HCT116 (cell line): ENCODE results near the gene WNK1. TPM values are rescaled to one million over a fixed set of nuclear protein-coding genes. Genes with fewer than 3 reads are reported as not detected.

ENCODE experiments used
- ATAC-seq: fragments of 200-7000 bp; cut with Tn5 transposase; 2 replicates; pipeline ENCODE4 v1.9.1; 2020; ENCODE audit warnings: mild to moderate bottlenecking, moderate library complexity
- BruUV-seq: library from RNA; stranded (reverse); fragments of 400-500 nt; replicated peaks from 2 replicates; lab custom pipeline; 2021; lab: Mats Ljungman, UMichigan
- CTCF ChIA-PET: fragments of 300-600 bp; sonication (Branson Sonifier 250); formaldehyde crosslinking; loops from one replicate; lab custom pipeline; 2021; ENCODE audit warnings: antibody characterized with exemption; lab: Charles Lee
- POLR2A ChIA-PET: fragments of 300-600, 350-600 bp; sonication (Branson Sonifier 250); formaldehyde crosslinking; loops from one replicate; lab custom pipeline; 2021; ENCODE audit warnings: antibody characterized with exemption; lab: Charles Lee
- RAD21 ChIA-PET, 2 experiments: fragments of 300-600 bp; sonication (Branson Sonifier 250); formaldehyde crosslinking; loops; one replicate each; lab custom pipeline; 2023; ENCODE audit warnings: low total read pairs in 2 of 2; ENCODE audit not compliant: uncharacterized antibody in 2 of 2, unreplicated experiment in 2 of 2, low non-redundant PET in 1 of 2; lab: Charles Lee
- DNase-seq: peaks from one replicate; pipeline ENCODE4 v3.0.0-alpha.2; 2010; ENCODE audit warnings: low read depth, low spot score
- H2AFZ ChIP-seq: fragments of 200-600 bp; shearing (Covaris generic), sonication (generic); 2 replicates; pipeline ENCODE4 v1.6.1; 2017; ENCODE audit warnings: low read depth, mixed run types, mixed read lengths, antibody characterized with exemption, low read length; ENCODE audit not compliant: poor library complexity, severe bottlenecking
- H3K27ac ChIP-seq: 2 replicates; pipeline ENCODE4 v1.5.1; 2012; ENCODE audit warnings: low read depth, low read length
- H3K27me3 ChIP-seq: fragments of 200-600 bp; sonication (generic); 2 replicates; pipeline ENCODE4 v1.6.1; 2016; ENCODE audit warnings: mixed run types, low read length, mixed read lengths; ENCODE audit not compliant: insufficient read depth
- H3K36me3 ChIP-seq, 2 experiments: fragments of 200-500 bp in 1 of 2; fragments of 200-600 bp in 1 of 2; sonication (Bioruptor generic) in 1 of 2; sonication (generic) in 1 of 2; 2 replicates each; pipeline versions ENCODE4 v1.5.1 to v1.6.1; 2014 to 2016; ENCODE audit warnings: low read length in 2 of 2, inconsistent platforms in 1 of 2, mixed read lengths in 1 of 2, mixed run types in 1 of 2; ENCODE audit not compliant: insufficient read depth in 2 of 2, control insufficient read depth in 1 of 2
- H3K4me1 ChIP-seq, 2 experiments: fragments of 200-600 bp in 1 of 2; sonication (generic) in 1 of 2; 2 replicates each; pipeline versions ENCODE4 v1.5.1 to v1.6.1; 2012 to 2017; ENCODE audit warnings: low read length in 2 of 2, inconsistent platforms in 1 of 2, mild to moderate bottlenecking in 1 of 2, mixed read lengths in 1 of 2, mixed run types in 1 of 2, moderate library complexity in 1 of 2; ENCODE audit not compliant: insufficient read depth in 2 of 2, control insufficient read depth in 1 of 2
- H3K4me2 ChIP-seq: fragments of 200-600 bp; sonication (generic); 2 replicates; pipeline ENCODE4 v1.6.1; 2017; ENCODE audit warnings: mixed run types, low read length, mixed read lengths
- H3K4me3 ChIP-seq, 2 experiments: fragments of 200-600 bp in 1 of 2; sonication (generic) in 1 of 2; replicated peaks in 1 of 2; 2 replicates each; pipeline ENCODE4 v1.5.1; 2011 to 2016; ENCODE audit warnings: low read length in 2 of 2, control low read depth in 1 of 2, low read depth in 1 of 2, mild to moderate bottlenecking in 1 of 2, mixed read lengths in 1 of 2, mixed run types in 1 of 2
- H3K79me2 ChIP-seq: fragments of 200-600 bp; sonication (generic); 2 replicates; pipeline ENCODE4 v1.6.1; 2017; ENCODE audit warnings: mild to moderate bottlenecking, mixed run types, low read length, moderate library complexity, mixed read lengths; ENCODE audit not compliant: insufficient read depth
- H3K9ac ChIP-seq: fragments of 200-600 bp; sonication (generic); 2 replicates; pipeline ENCODE4 v1.6.1; 2016; ENCODE audit warnings: low read length, mixed read lengths
- H3K9me2 ChIP-seq: fragments of 200-600 bp; sonication (generic), shearing (Covaris generic); 2 replicates; pipeline ENCODE4 v1.6.1; 2017; ENCODE audit warnings: mixed run types, mild to moderate bottlenecking, moderate library complexity; ENCODE audit not compliant: insufficient read depth
- H3K9me3 ChIP-seq, 2 experiments: fragments of 200-500 bp in 1 of 2; fragments of 200-600 bp in 1 of 2; sonication (Bioruptor generic) in 1 of 2; sonication (generic) in 1 of 2; 2 replicates each; pipeline ENCODE4 v1.6.1; 2014 to 2017; ENCODE audit warnings: low read length in 2 of 2, mixed read lengths in 2 of 2, inconsistent platforms in 1 of 2, low read depth in 1 of 2, mild to moderate bottlenecking in 1 of 2, mixed run types in 1 of 2, moderate library complexity in 1 of 2; ENCODE audit not compliant: control insufficient read depth in 1 of 2, insufficient read depth in 1 of 2
- H4K20me1 ChIP-seq: fragments of 200-600 bp; sonication (generic), shearing (Covaris generic); 2 replicates; pipeline ENCODE4 v1.6.1; 2017; ENCODE audit warnings: mixed run types, mild to moderate bottlenecking, moderate library complexity; ENCODE audit not compliant: insufficient read depth
- CBX3 ChIP-seq: IDR thresholded peaks from 2 replicates; pipeline ENCODE4 v1.6.1; 2012; ENCODE audit warnings: low read depth
- ELF1 ChIP-seq: IDR thresholded peaks from 2 replicates; pipeline ENCODE4 v1.6.1; 2012; ENCODE audit warnings: low read depth, borderline replicate concordance
- EZH2 ChIP-seq: fragments of 200-600 bp; sonication (generic); IDR thresholded peaks from 2 replicates; pipeline ENCODE4 v1.6.1; 2017; ENCODE audit warnings: antibody characterized with exemption, mixed run types
- EZH2phosphoT487 ChIP-seq: fragments of 200-600 bp; IDR thresholded peaks from 2 replicates; pipeline ENCODE4 v1.6.1; 2018; ENCODE audit warnings: antibody characterized with exemption, borderline replicate concordance
- JUND ChIP-seq: IDR thresholded peaks from 2 replicates; pipeline ENCODE4 v1.6.1; 2012
- POLR2A ChIP-seq: IDR thresholded peaks from 2 replicates; pipeline ENCODE4 v1.7.0; 2011; ENCODE audit warnings: borderline replicate concordance; ENCODE audit not compliant: insufficient read depth, insufficient read length; ENCODE audit errors: extremely low read depth
- POLR2AphosphoS5 ChIP-seq: IDR thresholded peaks from 2 replicates; pipeline ENCODE4 v1.6.1; 2011; ENCODE audit warnings: mild to moderate bottlenecking, low read depth, low read length, moderate library complexity
- SP1 ChIP-seq: IDR thresholded peaks from 2 replicates; pipeline ENCODE4 v1.6.1; 2012; ENCODE audit warnings: low read depth
- SRF ChIP-seq: IDR thresholded peaks from 2 replicates; pipeline ENCODE4 v1.6.1; 2012; ENCODE audit warnings: low read depth
- TCF7L2 ChIP-seq: IDR thresholded peaks from 2 replicates; pipeline ENCODE4 v1.7.0; 2011; ENCODE audit warnings: borderline replicate concordance, inconsistent platforms; ENCODE audit not compliant: insufficient read depth, insufficient read length; ENCODE audit errors: extremely low read depth
- YY1 ChIP-seq: IDR thresholded peaks from 2 replicates; pipeline ENCODE4 v1.6.1; 2011; ENCODE audit warnings: low read length, low read depth, moderate library complexity, mild to moderate bottlenecking; ENCODE audit not compliant: insufficient replicate concordance; ENCODE audit errors: extremely low read depth
- ZNF274 ChIP-seq: fragments of 200-500 bp; sonication (Bioruptor generic); IDR thresholded peaks from 2 replicates; pipeline ENCODE4 v1.6.1; 2014; ENCODE audit warnings: mild to moderate bottlenecking, low read depth, low read length, inconsistent platforms
- intact Hi-C: fragments of 100-400 bp; cut with micrococcal nuclease; formaldehyde crosslinking; loops from 2 replicates; pipeline ENCODE4 v1.10.0; 2022
- total RNA-seq: library from RNA; stranded (reverse); gene quantifications from one replicate; pipeline ENCODE4 v1.2.1, GENCODE V29; 2021; ENCODE audit not compliant: unreplicated experiment
- TF ChIP-seq, protein P1 (sequence below): IDR thresholded peaks from 2 replicates; pipeline ENCODE4 v1.6.1; 2012; ENCODE audit warnings: low read depth
- TF ChIP-seq, protein P2 (sequence below): IDR thresholded peaks from 2 replicates; pipeline ENCODE4 v1.6.1; 2012
- TF ChIP-seq, protein P3 (sequence below): IDR thresholded peaks from 2 replicates; pipeline ENCODE4 v1.6.1; 2012
- TF ChIP-seq, protein P4 (sequence below), 3 experiments: fragments of 200-600 bp in 1 of 3; sonication (generic) in 1 of 3; IDR thresholded peaks in 2 of 3; conservative IDR thresholded peaks in 1 of 3; 2 replicates each; pipeline ENCODE4 v1.5.1; 2012 to 2017; ENCODE audit warnings: low read depth in 2 of 3, low read length in 2 of 3, antibody characterized with exemption in 1 of 3, borderline replicate concordance in 1 of 3, control low read depth in 1 of 3, mild to moderate bottlenecking in 1 of 3, mixed read lengths in 1 of 3, mixed run types in 1 of 3, moderate library complexity in 1 of 3; ENCODE audit not compliant: insufficient read depth in 1 of 3

WNK1 gene
- total RNA-seq, 1 experiment from 2014 or later: 81.0 TPM

DNA sequence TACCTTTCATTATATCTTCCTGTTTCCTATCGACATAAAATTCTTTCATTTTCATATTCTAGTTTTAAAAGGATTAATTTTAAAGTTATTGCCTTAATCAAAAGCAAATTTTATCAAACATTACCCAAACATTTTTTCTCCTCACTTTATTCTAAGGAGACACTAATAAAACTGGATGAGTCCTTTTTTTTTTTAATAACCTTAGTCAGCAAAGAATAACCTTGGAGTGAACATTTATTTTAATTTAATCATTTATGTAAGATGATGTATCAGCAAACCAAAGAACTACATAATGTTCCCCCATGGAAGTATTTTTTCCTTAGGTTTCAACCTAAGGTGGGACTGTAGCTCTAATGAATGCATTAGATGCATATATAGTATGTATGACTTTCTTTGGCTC lies 113.2 kb downstream of the WNK1 start:
- DNase-seq: no peak
- CTCF ChIA-PET: no interaction called here
- Histone ChIP-seq H3K36me3 (peaks cover 13 to 18% of the 10 kb centered on the region in 2 experiments; a peak in 3 of 4 replicates), H3K79me2 (no peaks in the 10 kb centered on the region), H3K4me1 (no peaks in the 10 kb centered on the region), H2AFZ (no peak overlapping the region), H3K27ac (no peak overlapping the region), H3K4me2 (no peak overlapping the region), H3K9ac (no peak overlapping the region), H3K9me2 (no peaks in the 10 kb centered on the region), H3K4me3 (no peak overlapping the region), H4K20me1 (no peaks in the 10 kb centered on the region), H3K27me3 (no peaks in the 10 kb centered on the region), H3K9me3 (no peaks in the 10 kb centered on the region)
- RAD21 ChIA-PET: no interaction called here
- TF ChIP-seq, protein P1, sequence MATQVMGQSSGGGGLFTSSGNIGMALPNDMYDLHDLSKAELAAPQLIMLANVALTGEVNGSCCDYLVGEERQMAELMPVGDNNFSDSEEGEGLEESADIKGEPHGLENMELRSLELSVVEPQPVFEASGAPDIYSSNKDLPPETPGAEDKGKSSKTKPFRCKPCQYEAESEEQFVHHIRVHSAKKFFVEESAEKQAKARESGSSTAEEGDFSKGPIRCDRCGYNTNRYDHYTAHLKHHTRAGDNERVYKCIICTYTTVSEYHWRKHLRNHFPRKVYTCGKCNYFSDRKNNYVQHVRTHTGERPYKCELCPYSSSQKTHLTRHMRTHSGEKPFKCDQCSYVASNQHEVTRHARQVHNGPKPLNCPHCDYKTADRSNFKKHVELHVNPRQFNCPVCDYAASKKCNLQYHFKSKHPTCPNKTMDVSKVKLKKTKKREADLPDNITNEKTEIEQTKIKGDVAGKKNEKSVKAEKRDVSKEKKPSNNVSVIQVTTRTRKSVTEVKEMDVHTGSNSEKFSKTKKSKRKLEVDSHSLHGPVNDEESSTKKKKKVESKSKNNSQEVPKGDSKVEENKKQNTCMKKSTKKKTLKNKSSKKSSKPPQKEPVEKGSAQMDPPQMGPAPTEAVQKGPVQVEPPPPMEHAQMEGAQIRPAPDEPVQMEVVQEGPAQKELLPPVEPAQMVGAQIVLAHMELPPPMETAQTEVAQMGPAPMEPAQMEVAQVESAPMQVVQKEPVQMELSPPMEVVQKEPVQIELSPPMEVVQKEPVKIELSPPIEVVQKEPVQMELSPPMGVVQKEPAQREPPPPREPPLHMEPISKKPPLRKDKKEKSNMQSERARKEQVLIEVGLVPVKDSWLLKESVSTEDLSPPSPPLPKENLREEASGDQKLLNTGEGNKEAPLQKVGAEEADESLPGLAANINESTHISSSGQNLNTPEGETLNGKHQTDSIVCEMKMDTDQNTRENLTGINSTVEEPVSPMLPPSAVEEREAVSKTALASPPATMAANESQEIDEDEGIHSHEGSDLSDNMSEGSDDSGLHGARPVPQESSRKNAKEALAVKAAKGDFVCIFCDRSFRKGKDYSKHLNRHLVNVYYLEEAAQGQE: no peak
- TF ChIP-seq JUND (no peak), ELF1 (no peak), POLR2AphosphoS5 (no peak), POLR2A (no peak), EZH2phosphoT487 (no peak), SP1 (no peak), EZH2 (no peak), TCF7L2 (no peak), SRF (no peak), ZNF274 (no peak), YY1 (no peak), CBX3 (no peak)
- TF ChIP-seq, protein P2, sequence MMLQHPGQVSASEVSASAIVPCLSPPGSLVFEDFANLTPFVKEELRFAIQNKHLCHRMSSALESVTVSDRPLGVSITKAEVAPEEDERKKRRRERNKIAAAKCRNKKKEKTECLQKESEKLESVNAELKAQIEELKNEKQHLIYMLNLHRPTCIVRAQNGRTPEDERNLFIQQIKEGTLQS: no peak
- TF ChIP-seq, protein P3, sequence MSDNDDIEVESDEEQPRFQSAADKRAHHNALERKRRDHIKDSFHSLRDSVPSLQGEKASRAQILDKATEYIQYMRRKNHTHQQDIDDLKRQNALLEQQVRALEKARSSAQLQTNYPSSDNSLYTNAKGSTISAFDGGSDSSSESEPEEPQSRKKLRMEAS: no peak
- TF ChIP-seq, protein P4, sequence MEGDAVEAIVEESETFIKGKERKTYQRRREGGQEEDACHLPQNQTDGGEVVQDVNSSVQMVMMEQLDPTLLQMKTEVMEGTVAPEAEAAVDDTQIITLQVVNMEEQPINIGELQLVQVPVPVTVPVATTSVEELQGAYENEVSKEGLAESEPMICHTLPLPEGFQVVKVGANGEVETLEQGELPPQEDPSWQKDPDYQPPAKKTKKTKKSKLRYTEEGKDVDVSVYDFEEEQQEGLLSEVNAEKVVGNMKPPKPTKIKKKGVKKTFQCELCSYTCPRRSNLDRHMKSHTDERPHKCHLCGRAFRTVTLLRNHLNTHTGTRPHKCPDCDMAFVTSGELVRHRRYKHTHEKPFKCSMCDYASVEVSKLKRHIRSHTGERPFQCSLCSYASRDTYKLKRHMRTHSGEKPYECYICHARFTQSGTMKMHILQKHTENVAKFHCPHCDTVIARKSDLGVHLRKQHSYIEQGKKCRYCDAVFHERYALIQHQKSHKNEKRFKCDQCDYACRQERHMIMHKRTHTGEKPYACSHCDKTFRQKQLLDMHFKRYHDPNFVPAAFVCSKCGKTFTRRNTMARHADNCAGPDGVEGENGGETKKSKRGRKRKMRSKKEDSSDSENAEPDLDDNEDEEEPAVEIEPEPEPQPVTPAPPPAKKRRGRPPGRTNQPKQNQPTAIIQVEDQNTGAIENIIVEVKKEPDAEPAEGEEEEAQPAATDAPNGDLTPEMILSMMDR (IDR thresholded peaks at IDR 0.05 in 2 of 3, conservative IDR thresholded peaks at IDR 0.05 in 1 of 3; ENCODE audit: borderline replicate concordance in 1 of 3, insufficient read depth in 1 of 3, low read depth in 2 of 3, low read length in 2 of 3): no peak
- no TSS peak for BruUV-seq
- intact Hi-C loops: no loop called here
- POLR2A ChIA-PET: no interaction called here
- no peak for ATAC-seq
